Mesendoderm (in vitro differentiated cells): ENCODE data around the gene CD302. TPM values are rescaled to one million over a fixed set of nuclear protein-coding genes. Genes with fewer than 3 reads are reported as not detected.

Source experiments
- DNase-seq: peaks from one replicate; pipeline ENCODE4 v3.0.0; 2013
- H2AK5ac ChIP-seq: 2 replicates; pipeline ENCODE4 v1.6.1; 2013; ENCODE audit warnings: low read length, inconsistent platforms
- H2BK120ac ChIP-seq: 2 replicates; pipeline ENCODE4 v1.6.1; 2013; ENCODE audit warnings: low read depth, mild to moderate bottlenecking, low read length, moderate library complexity, mixed read lengths
- H2BK15ac ChIP-seq: replicated peaks from 2 replicates; pipeline ENCODE4 v1.6.1; 2013; ENCODE audit warnings: low read depth, mild to moderate bottlenecking, moderate library complexity
- H2BK5ac ChIP-seq: 2 replicates; pipeline ENCODE4 v1.6.1; 2013; ENCODE audit warnings: low read length, inconsistent platforms
- H3K18ac ChIP-seq: 2 replicates; pipeline ENCODE4 v1.6.1; 2013; ENCODE audit warnings: mild to moderate bottlenecking, low read length, mixed read lengths
- H3K23ac ChIP-seq: one replicate; pipeline ENCODE4 v1.6.1; 2013; ENCODE audit warnings: low read length
- H3K27ac ChIP-seq: 2 replicates; pipeline ENCODE4 v1.5.1; 2013; ENCODE audit warnings: low read depth, mild to moderate bottlenecking, inconsistent platforms, low read length, moderate library complexity
- H3K27me3 ChIP-seq: 2 replicates; pipeline ENCODE4 v1.6.1; 2013; ENCODE audit warnings: low read length, control low read depth, mild to moderate bottlenecking, inconsistent platforms; ENCODE audit not compliant: insufficient read depth, poor library complexity
- H3K36me3 ChIP-seq: 2 replicates; pipeline ENCODE4 v1.6.1; 2013; ENCODE audit warnings: low read length, inconsistent platforms; ENCODE audit not compliant: control insufficient read depth, insufficient read depth
- H3K4ac ChIP-seq: one replicate; pipeline ENCODE4 v1.6.1; 2013; ENCODE audit warnings: low read depth, mild to moderate bottlenecking, low read length, moderate library complexity
- H3K4me1 ChIP-seq: 2 replicates; pipeline ENCODE4 v1.6.1; 2013; ENCODE audit warnings: low read depth, low read length, inconsistent platforms; ENCODE audit not compliant: control insufficient read depth
- H3K4me2 ChIP-seq: 2 replicates; pipeline ENCODE4 v1.6.1; 2013; ENCODE audit warnings: low read length
- H3K4me3 ChIP-seq: 2 replicates; pipeline ENCODE4 v1.5.1; 2013; ENCODE audit warnings: mild to moderate bottlenecking, low read length
- H3K56ac ChIP-seq: one replicate; pipeline ENCODE4 v1.6.1; 2013; ENCODE audit warnings: low read length
- H3K79me1 ChIP-seq: 2 replicates; pipeline ENCODE4 v1.6.1; 2013; ENCODE audit warnings: low read length, inconsistent platforms
- H3K79me2 ChIP-seq: 2 replicates; pipeline ENCODE4 v1.6.1; 2013; ENCODE audit warnings: mild to moderate bottlenecking, low read length; ENCODE audit not compliant: control insufficient read depth, insufficient read depth
- H3K9ac ChIP-seq: 2 replicates; pipeline ENCODE4 v1.6.1; 2013; ENCODE audit warnings: low read length, inconsistent platforms
- H4K5ac ChIP-seq: one replicate; pipeline ENCODE4 v1.6.1; 2013; ENCODE audit warnings: low read length
- H4K8ac ChIP-seq: one replicate; pipeline ENCODE4 v1.6.1; 2013; ENCODE audit warnings: low read depth, mild to moderate bottlenecking, control low read depth, low read length, moderate library complexity
- WGBS: extraction: QIAGEN DNeasy Blood & Tissue Kit; methylation state at CpG from one replicate; pipeline ENCODE4 v1.1.7; 2013; ENCODE audit warnings: low lambda C conversion rate, missing lambda C conversion rate; ENCODE audit not compliant: insufficient coverage; ENCODE audit errors: extremely low coverage; 5-methylcytosine and 5-hydroxymethylcytosine counted together
- polyA plus RNA-seq, 2 experiments: library from polyadenylated mRNA; stranded (reverse); fragments of 200-250 nt; gene quantifications; one replicate each; pipeline ENCODE4 v1.2.3, GENCODE V29; 2013

CD302 gene
- polyA plus RNA-seq (2013, experiment 1 of 2): 0.56 TPM
- polyA plus RNA-seq (2013, experiment 2 of 2): 0.53 TPM

- no peaks in the 10 kb centered on the region for H3K36me3 ChIP-seq
- no peak within 1 kb of the TSS for H2BK15ac ChIP-seq
- peak within 1 kb of the TSS; percentile 66 for H3K4me3 ChIP-seq
- H3K9ac ChIP-seq: peak within 1 kb of the TSS; percentile 73
- H3K79me2 ChIP-seq: no peaks in the 10 kb centered on the region
- no CpG with 5 or more reads among the region's 82 CpGs for WGBS
- H3K27ac ChIP-seq: no peak within 1 kb of the TSS
- H2BK5ac ChIP-seq: no peak within 1 kb of the TSS
- H3K27me3 ChIP-seq: peaks cover 12% of the 10 kb centered on the region
- H3K56ac ChIP-seq: peak within 1 kb of the TSS; percentile 93
- no peaks in the 10 kb centered on the region for H3K79me1 ChIP-seq
- H4K8ac ChIP-seq: no peak within 1 kb of the TSS
- no peak within 1 kb of the TSS for H3K4ac ChIP-seq
- no peak within 1 kb of the TSS for H2AK5ac ChIP-seq
- no peaks in the 10 kb centered on the region for H3K4me1 ChIP-seq
- peak; percentile 40 for DNase-seq
- peak within 1 kb of the TSS; percentile 99 for H3K4me2 ChIP-seq
- H2BK120ac ChIP-seq: no peak within 1 kb of the TSS
- H3K23ac ChIP-seq: peak within 1 kb of the TSS; percentile 89
- H3K18ac ChIP-seq: no peak within 1 kb of the TSS
- no peak within 1 kb of the TSS for H4K5ac ChIP-seq
These were observed at the start of gene CD302 for GRCh38 chr2:159797543-159798375. CD302 (minus strand) TSS chr2:159798208; CDS start chr2:159798198, 10 bp downstream.

GRCh38 chr2:159846564-159846963, 48.6 kb upstream of the CD302 start:
- no CpG with 5 or more reads among the region's 2 CpGs for WGBS
- Histone ChIP-seq H3K36me3 (no peaks in the 10 kb centered on the region), H3K27me3 (no peaks in the 10 kb centered on the region), H3K9ac (no peak overlapping the region), H2BK120ac (no peak overlapping the region), H3K79me1 (no peaks in the 10 kb centered on the region), H3K4me1 (no peaks in the 10 kb centered on the region), H3K4ac (no peak overlapping the region), H4K5ac (no peak overlapping the region), H3K18ac (no peak overlapping the region), H2AK5ac (no peak overlapping the region), H3K4me3 (no peak overlapping the region), H3K79me2 (no peaks in the 10 kb centered on the region), H4K8ac (no peak overlapping the region), H3K23ac (no peak overlapping the region), H3K4me2 (no peak overlapping the region), H2BK15ac (no peak overlapping the region), H3K27ac (no peak overlapping the region), H3K56ac (no peak overlapping the region), H2BK5ac (no peak overlapping the region)
- DNase-seq: no peak

GRCh38 chr2:159840616-159841015, 42.6 kb upstream of the CD302 start:
- DNase-seq: no peak
- H4K5ac ChIP-seq: no peak overlapping the region
- no peak overlapping the region for H2BK15ac ChIP-seq
- no peak overlapping the region for H3K4ac ChIP-seq
- no peaks in the 10 kb centered on the region for H3K79me2 ChIP-seq
- H3K23ac ChIP-seq: no peak overlapping the region
- H3K4me1 ChIP-seq: no peaks in the 10 kb centered on the region
- H2BK5ac ChIP-seq: no peak overlapping the region
- H3K79me1 ChIP-seq: no peaks in the 10 kb centered on the region
- no peak overlapping the region for H3K27ac ChIP-seq
- H2BK120ac ChIP-seq: no peak overlapping the region
- no CpG with 5 or more reads among the region's 5 CpGs for WGBS
- H3K56ac ChIP-seq: no peak overlapping the region
- H3K36me3 ChIP-seq: no peaks in the 10 kb centered on the region
- H3K4me2 ChIP-seq: no peak overlapping the region
- no peak overlapping the region for H4K8ac ChIP-seq
- H3K27me3 ChIP-seq: no peaks in the 10 kb centered on the region
- no peak overlapping the region for H3K9ac ChIP-seq
- H2AK5ac ChIP-seq: no peak overlapping the region
- H3K18ac ChIP-seq: no peak overlapping the region
- H3K4me3 ChIP-seq: no peak overlapping the region

- Histone ChIP-seq H3K56ac (no peak overlapping the region), H3K27me3 (no peaks in the 10 kb centered on the region), H3K18ac (no peak overlapping the region), H3K4me1 (no peaks in the 10 kb centered on the region), H2BK5ac (no peak overlapping the region), H3K27ac (no peak overlapping the region), H3K4me2 (no peak overlapping the region), H3K23ac (no peak overlapping the region), H3K36me3 (no peaks in the 10 kb centered on the region), H2BK15ac (no peak overlapping the region), H3K4ac (no peak overlapping the region), H4K5ac (no peak overlapping the region), H3K79me1 (no peaks in the 10 kb centered on the region), H3K9ac (no peak overlapping the region), H3K4me3 (no peak overlapping the region), H3K79me2 (no peaks in the 10 kb centered on the region), H2AK5ac (no peak overlapping the region), H4K8ac (no peak overlapping the region), H2BK120ac (no peak overlapping the region)
- no peak for DNase-seq
These were observed 34.9 kb upstream of the CD302 start for GRCh38 chr2:159832858-159833257.

GRCh38 chr2:159832026-159832425, 34.0 kb upstream of the CD302 start:
- Histone ChIP-seq H3K56ac (no peak overlapping the region), H2BK15ac (no peak overlapping the region), H4K8ac (no peak overlapping the region), H4K5ac (no peak overlapping the region), H3K27ac (no peak overlapping the region), H3K9ac (no peak overlapping the region), H2BK120ac (no peak overlapping the region), H3K4ac (no peak overlapping the region), H3K79me1 (no peaks in the 10 kb centered on the region), H3K23ac (no peak overlapping the region), H3K79me2 (no peaks in the 10 kb centered on the region), H3K36me3 (no peaks in the 10 kb centered on the region), H3K4me3 (no peak overlapping the region), H3K4me2 (no peak overlapping the region), H2BK5ac (no peak overlapping the region), H2AK5ac (no peak overlapping the region), H3K27me3 (no peaks in the 10 kb centered on the region), H3K18ac (no peak overlapping the region), H3K4me1 (no peaks in the 10 kb centered on the region)
- WGBS: no CpG with 5 or more reads among the region's 7 CpGs
- DNase-seq: no peak

- no peak overlapping the region for H3K18ac ChIP-seq
- no peak overlapping the region for H3K4me2 ChIP-seq
- H3K4ac ChIP-seq: no peak overlapping the region
- no peak overlapping the region for H3K27ac ChIP-seq
- no peak overlapping the region for H4K5ac ChIP-seq
- H3K4me1 ChIP-seq: no peaks in the 10 kb centered on the region
- no peak for DNase-seq
- H3K23ac ChIP-seq: no peak overlapping the region
- no peak overlapping the region for H3K4me3 ChIP-seq
- H2BK15ac ChIP-seq: no peak overlapping the region
- no peaks in the 10 kb centered on the region for H3K79me2 ChIP-seq
- WGBS: no CpG with 5 or more reads among the region's 1 CpG
- H3K79me1 ChIP-seq: no peaks in the 10 kb centered on the region
- no peak overlapping the region for H3K56ac ChIP-seq
- H2BK5ac ChIP-seq: no peak overlapping the region
- H3K9ac ChIP-seq: no peak overlapping the region
- no peak overlapping the region for H2BK120ac ChIP-seq
- no peaks in the 10 kb centered on the region for H3K27me3 ChIP-seq
- no peaks in the 10 kb centered on the region for H3K36me3 ChIP-seq
- no peak overlapping the region for H2AK5ac ChIP-seq
- H4K8ac ChIP-seq: no peak overlapping the region
These were observed 31.4 kb upstream of the CD302 start for GRCh38 chr2:159829376-159829775.
